K562 (cell line): ENCODE data around the gene DUOXA2. TPM values are rescaled to one million over a fixed set of nuclear protein-coding genes. Genes with fewer than 3 reads are reported as not detected.

Experiments
- ATAC-seq: fragments of 200-7000 bp; cut with Tn5 transposase; 3 replicates; pipeline ENCODE4 v1.9.1; 2020; ENCODE audit warnings: moderate library complexity
- BruUV-seq: library from RNA; stranded (reverse); fragments of 400-500 nt; replicated peaks from 2 replicates; lab custom pipeline; 2021; lab: Mats Ljungman, UMichigan
- CTCF ChIA-PET: fragments of 300-600 bp; formaldehyde crosslinking; extraction: SDS; loops from one replicate; lab custom pipeline; 2021; ENCODE audit warnings: low intra/inter-chr PET ratio; lab: Yijun Ruan, JAX
- POLR2A ChIA-PET: fragments of 300-600, 350-650 bp; sonication (Branson Sonifier 250); formaldehyde crosslinking; extraction: SDS; loops from one replicate; lab custom pipeline; 2021; ENCODE audit warnings: antibody characterized with exemption, inconsistent platforms; lab: Yijun Ruan, JAX
- DNase-seq, 4 experiments: peaks; one replicate each; pipeline versions ENCODE4 v3.0.0 to v3.0.0-alpha.2; 2011 to 2018; ENCODE audit warnings: low spot score in 3 of 4, mixed read lengths in 3 of 4; ENCODE audit errors: extremely low read depth in 1 of 4
- FAIRE-seq: peaks from 2 replicates; lab custom pipeline; 2011; peaks lifted over from hg19 to GRCh38; lab: Jason Lieb, UNC
- H2AFZ ChIP-seq: 2 replicates; pipeline ENCODE4 v1.6.0; 2011; ENCODE audit warnings: low read depth, low read length, control low read depth, inconsistent platforms
- H3K27ac ChIP-seq: fragments of 200-600 bp; 3 replicates; pipeline ENCODE4 v1.8.0; 2011; ENCODE audit warnings: low read depth, mild to moderate bottlenecking, control low read depth, inconsistent platforms, low read length, moderate library complexity, mixed read lengths; ENCODE audit errors: extremely low read depth
- H3K27me3 ChIP-seq, 2 experiments: fragments of 300-600 bp in 1 of 2; 2 replicates in 1 of 2; 3 replicates in 1 of 2; pipeline versions ENCODE4 v1.6.0 to v1.8.0; 2011; ENCODE audit warnings: inconsistent platforms in 2 of 2, low read length in 2 of 2, mild to moderate bottlenecking in 1 of 2, mixed read lengths in 1 of 2, moderate library complexity in 1 of 2; ENCODE audit not compliant: control insufficient read depth in 2 of 2, insufficient read depth in 2 of 2
- H3K36me3 ChIP-seq: fragments of 300-600 bp; 3 replicates; pipeline ENCODE4 v1.8.0; 2011; ENCODE audit warnings: mild to moderate bottlenecking, low read length, inconsistent platforms; ENCODE audit not compliant: control insufficient read depth, insufficient read depth
- H3K4me1 ChIP-seq, 2 experiments: fragments of 200-600 bp in 1 of 2; replicated peaks in 1 of 2; 2 replicates in 1 of 2; 3 replicates in 1 of 2; pipeline versions ENCODE4 v1.5.1 to v1.8.0; 2011; ENCODE audit warnings: inconsistent platforms in 2 of 2, low read length in 2 of 2, mild to moderate bottlenecking in 1 of 2, mixed read lengths in 1 of 2, moderate library complexity in 1 of 2; ENCODE audit not compliant: control insufficient read depth in 2 of 2, insufficient read depth in 2 of 2
- H3K4me2 ChIP-seq: 2 replicates; pipeline ENCODE4 v1.6.1; 2011; ENCODE audit warnings: low read length, control low read depth, inconsistent platforms, mixed read lengths; ENCODE audit not compliant: insufficient read depth
- H3K4me3 ChIP-seq: fragments of 200-600 bp; sonication (generic), shearing (Covaris generic); 2 replicates; pipeline ENCODE4 v1.5.1; 2016; ENCODE audit warnings: control low read depth, inconsistent platforms
- H3K79me2 ChIP-seq: fragments of 200-600 bp; 3 replicates; pipeline ENCODE4 v1.8.0; 2011; ENCODE audit warnings: low read length, inconsistent platforms; ENCODE audit not compliant: control insufficient read depth, insufficient read depth
- H3K9ac ChIP-seq, 2 experiments: 2 replicates each; pipeline versions ENCODE4 v1.6.0 to v1.6.1; 2011; ENCODE audit warnings: low read depth in 2 of 2, low read length in 2 of 2, control low read depth in 1 of 2, inconsistent platforms in 1 of 2, mild to moderate bottlenecking in 1 of 2, mixed read lengths in 1 of 2; ENCODE audit not compliant: insufficient read depth in 1 of 2
- H3K9me1 ChIP-seq: one replicate; pipeline ENCODE4 v1.6.0; 2011; ENCODE audit warnings: inconsistent platforms, mild to moderate bottlenecking, low read length, moderate library complexity; ENCODE audit not compliant: control insufficient read depth, insufficient read depth
- H3K9me3 ChIP-seq: replicated peaks from 2 replicates; pipeline ENCODE4 v1.5.1; 2011; ENCODE audit warnings: low read depth, low read length, inconsistent platforms; ENCODE audit not compliant: control insufficient read depth, insufficient read depth
- H4K20me1 ChIP-seq: replicated peaks from 2 replicates; pipeline ENCODE4 v1.6.1; 2011; ENCODE audit warnings: low read length, inconsistent platforms, mixed read lengths; ENCODE audit not compliant: control insufficient read depth, insufficient read depth
- ARID2 ChIP-seq: fragments of 450-650 bp; IDR thresholded peaks from 2 replicates; pipeline ENCODE4 v1.6.1; 2017; ENCODE audit warnings: antibody characterized with exemption, mild to moderate bottlenecking
- BDP1 ChIP-seq: IDR thresholded peaks from 3 replicates; pipeline ENCODE4 v1.6.1; 2011; ENCODE audit not compliant: insufficient read length, insufficient read depth
- CEBPG ChIP-seq, 3 experiments: fragments of 200-800 bp in 1 of 3; sonication (Bioruptor generic) in 1 of 3; sonication (generic) in 1 of 3; formaldehyde crosslinking in 1 of 3; IDR thresholded peaks in 2 of 3; conservative IDR thresholded peaks in 1 of 3; 2 replicates each; pipeline versions ENCODE4 v1.6.1 to v1.8.0; 2016 to 2022; ENCODE audit warnings: missing compliant biosample characterization in 2 of 3, missing genetic modification characterization in 2 of 3, mild to moderate bottlenecking in 1 of 3, missing genetic modification reagents in 1 of 3
- FOXK1 ChIP-seq: sonication (generic); formaldehyde crosslinking; IDR thresholded peaks from 2 replicates; pipeline ENCODE4 v1.8.0; 2022; ENCODE audit warnings: missing genetic modification reagents, mild to moderate bottlenecking, borderline replicate concordance
- GATA2 ChIP-seq: sonication (generic); formaldehyde crosslinking; IDR thresholded peaks from 2 replicates; pipeline ENCODE4 v1.4.0; 2020; ENCODE audit warnings: mild to moderate bottlenecking, missing genetic modification reagents
- HDGF ChIP-seq: fragments of 450-650 bp; IDR thresholded peaks from 2 replicates; pipeline ENCODE4 v1.6.1; 2016
- KDM1A ChIP-seq, 2 experiments: fragments of 450-650 bp; IDR thresholded peaks; 2 replicates each; pipeline ENCODE4 v1.6.1; 2016; ENCODE audit warnings: mild to moderate bottlenecking in 2 of 2
- KDM4B ChIP-seq, 2 experiments: fragments of 450-650 bp in 1 of 2; sonication (generic) in 1 of 2; IDR thresholded peaks; 2 replicates each; pipeline ENCODE4 v1.6.1; 2016 to 2017; ENCODE audit warnings: borderline replicate concordance in 2 of 2, antibody characterized with exemption in 1 of 2, low read depth in 1 of 2, mild to moderate bottlenecking in 1 of 2
- MTA1 ChIP-seq: fragments of 450-650 bp; IDR thresholded peaks from 2 replicates; pipeline ENCODE4 v1.6.1; 2017; ENCODE audit warnings: borderline replicate concordance
- MTA3 ChIP-seq: fragments of 450-650 bp; formaldehyde crosslinking; IDR thresholded peaks from 2 replicates; pipeline ENCODE4 v1.6.1; 2017; ENCODE audit warnings: mild to moderate bottlenecking, borderline replicate concordance
- MYNN ChIP-seq, 2 experiments: sonication (generic); formaldehyde crosslinking in 1 of 2; IDR thresholded peaks; 2 replicates each; pipeline versions ENCODE4 v1.5.0 to v1.6.1; 2016 to 2020; ENCODE audit warnings: antibody characterized with exemption in 1 of 2, missing genetic modification reagents in 1 of 2
- PHB2 ChIP-seq: fragments of 450-650 bp; IDR thresholded peaks from 2 replicates; pipeline ENCODE4 v1.6.1; 2017; ENCODE audit warnings: low read depth
- RAD21 ChIP-seq, 2 experiments: fragments of 250-450 bp in 1 of 2; fragments of 450-650 bp in 1 of 2; sonication (Bioruptor Pico) in 1 of 2; formaldehyde crosslinking in 1 of 2; IDR thresholded peaks in 1 of 2; conservative IDR thresholded peaks in 1 of 2; 2 replicates each; pipeline versions ENCODE4 v1.4.0 to v1.8.0; 2020 to 2022; ENCODE audit warnings: mild to moderate bottlenecking in 2 of 2, moderate library complexity in 1 of 2
- RBM39 ChIP-seq: fragments of 200-400 bp; formaldehyde crosslinking; optimal IDR thresholded peaks from 2 replicates; pipeline ENCODE3; 2018; ENCODE audit warnings: low read depth, low read length
- SNIP1 ChIP-seq: fragments of 450-650 bp; IDR thresholded peaks from 2 replicates; pipeline ENCODE4 v1.7.1; 2017; ENCODE audit warnings: low read depth, mild to moderate bottlenecking
- SP1 ChIP-seq: sonication (generic); formaldehyde crosslinking; IDR thresholded peaks from 2 replicates; pipeline ENCODE4 v1.8.1; 2022; ENCODE audit warnings: mild to moderate bottlenecking, missing genetic modification reagents
- ZNF408 ChIP-seq: fragments of 250-450 bp; sonication (Bioruptor Pico); IDR thresholded peaks from 2 replicates; pipeline ENCODE4 v1.4.0; 2020; ENCODE audit warnings: low read depth, mild to moderate bottlenecking, moderate library complexity
- ZNF764 ChIP-seq: fragments of 250-450 bp; sonication (Bioruptor Pico); IDR thresholded peaks from 2 replicates; pipeline ENCODE4 v1.4.0; 2020; ENCODE audit warnings: low read depth, mild to moderate bottlenecking, moderate library complexity
- WGBS: fragments of 100-300 bp; shearing (Covaris generic); methylation state at CpG from one replicate; pipeline ENCODE4 v1.1.6; 2016; ENCODE audit warnings: low coverage, mixed read lengths; ENCODE audit not compliant: insufficient coverage; ENCODE audit errors: missing lambda C conversion rate; 5-methylcytosine and 5-hydroxymethylcytosine counted together
- in situ Hi-C: fragments of 300-500 bp; cut with MboI; formaldehyde crosslinking; loops from 4 replicates; pipeline ENCODE4 v1.15.0; 2018; ENCODE audit warnings: inconsistent platforms, mixed read lengths
- intact Hi-C: fragments of 100-400 bp; cut with micrococcal nuclease; formaldehyde crosslinking; loops from 2 replicates; pipeline ENCODE4 v1.14.2; 2022
- polyA plus RNA-seq, 8 experiments: library from polyadenylated mRNA; depleted of rRNA in 4 of 8; stranded (reverse) in 5 of 8; unstranded in 3 of 8; fragments of >200 nt; fragmentation: Nextera tagmentation in 2 of 8; fragmentation: Illumina TruSeq in 1 of 8; extraction: Ambion mirVana in 2 of 8; extraction: Trizol in 1 of 8; gene quantifications; 2 replicates each; pipeline versions ENCODE4 v1.2.1 to v1.2.3, GENCODE V29; 2011 to 2014; ENCODE audit warnings: inconsistent platforms in 1 of 8, missing spikeins in 1 of 8
- total RNA-seq, 7 experiments: library from RNA; depleted of rRNA in 6 of 7; stranded (reverse); fragments of >200 nt in 6 of 7; fragmentation: Illumina TruSeq in 2 of 7; extraction: Trizol in 2 of 7; gene quantifications; 2 replicates each; pipeline versions ENCODE4 v1.2.1 to v1.2.3, GENCODE V29; 2011 to 2021; ENCODE audit warnings: low replicate concordance in 1 of 7
- TF ChIP-seq, protein P1 (sequence below), 2 experiments: fragments of 250-450 bp in 1 of 2; fragments of 450-650 bp in 1 of 2; sonication (Bioruptor Pico) in 1 of 2; IDR thresholded peaks; 2 replicates each; pipeline versions ENCODE4 v1.6.1 to v1.8.0; 2016 to 2021; ENCODE audit warnings: mild to moderate bottlenecking in 2 of 2, moderate library complexity in 2 of 2, missing compliant biosample characterization in 1 of 2, missing genetic modification characterization in 1 of 2
- TF ChIP-seq, protein P2 (sequence below): fragments of 250-450 bp; sonication (Bioruptor Pico); IDR thresholded peaks from 2 replicates; pipeline ENCODE4 v1.4.0; 2020; ENCODE audit warnings: borderline replicate concordance

The DUOXA2 gene
- total and polyA plus RNA-seq, 9 of the 15 experiments (the other 6 are each of a cell fraction or from before 2014, with no cell fraction given): not detected

DNA sequence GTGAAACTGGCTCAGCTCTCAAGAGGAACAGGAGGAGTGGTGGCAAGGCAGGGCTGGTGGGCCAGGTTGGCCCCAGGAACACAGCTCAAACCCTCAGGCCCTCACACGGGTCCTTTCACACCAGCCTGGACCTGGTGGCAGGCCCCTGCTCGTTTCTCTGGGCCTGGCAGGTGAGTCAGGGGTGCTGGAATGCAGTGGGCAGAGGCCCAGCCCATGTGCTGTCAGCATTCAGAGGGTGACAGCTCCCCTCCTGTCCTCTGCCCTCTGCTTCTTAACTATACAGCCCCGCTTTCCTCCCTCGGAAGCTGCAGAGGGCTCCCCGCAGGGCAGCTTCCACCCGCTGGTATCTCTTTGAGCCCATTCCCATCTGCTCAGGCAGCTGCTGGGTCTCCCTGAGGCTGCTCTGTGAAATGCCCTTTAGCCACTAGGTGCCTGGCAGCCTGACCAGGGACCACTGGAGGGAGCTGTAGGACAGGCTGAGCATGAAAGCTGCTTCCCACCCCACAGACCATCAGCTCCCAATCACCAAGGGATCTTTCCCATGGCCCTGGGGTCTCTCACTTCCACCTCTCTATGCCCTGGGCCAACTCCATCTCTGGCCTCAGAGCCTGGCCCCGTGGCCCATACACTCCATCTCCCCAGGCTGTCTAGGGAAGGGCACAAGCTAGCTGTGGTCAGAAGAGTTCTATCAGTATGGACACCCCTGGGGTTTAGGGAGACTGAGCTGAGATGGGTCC is 48.8 kb downstream of the DUOXA2 start:
- H3K9me3 ChIP-seq: no peaks in the 10 kb centered on the region
- no peak overlapping the region for H2AFZ ChIP-seq
- no peak overlapping the region for H3K27ac ChIP-seq
- H3K4me3 ChIP-seq: no peak overlapping the region
- no peaks in the 10 kb centered on the region for H3K27me3 ChIP-seq
- in situ Hi-C loops: no loop called here
- peaks cover 3% of the 10 kb centered on the region; the same call in 1 of the 3 replicates for H3K79me2 ChIP-seq
- ChIA-PET POLR2A (interaction anchor here (0.9 to 1.8 kb wide), 8 partner anchors 13 to 55 kb away, joined by 3 to 6 read pairs (median 3); no protein-coding TSS in a partner anchor), CTCF (interaction anchor here (0.6 to 4.3 kb wide), 2 partner anchors 113 to 295 kb away, joined by 3 to 48 read pairs; no protein-coding TSS in a partner anchor)
- ATAC-seq: peak; percentile 81
- intact Hi-C loops: loop anchor here (1.0 to 10.0 kb wide), 6 partner anchors 35 to 452 kb away; a partner anchor contains a TSS
- no peaks in the 10 kb centered on the region for H3K9me1 ChIP-seq
- H4K20me1 ChIP-seq: peaks cover 5% of the 10 kb centered on the region; the same call in 1 of the 2 replicates
- no peak overlapping the region for H3K4me2 ChIP-seq
- H3K9ac ChIP-seq: no peak overlapping the region
- peaks cover 9 to 29% of the 10 kb centered on the region in 2 experiments; a peak in 4 of 5 replicates for H3K4me1 ChIP-seq
- FAIRE-seq: peak; percentile 98
- no peaks in the 10 kb centered on the region for H3K36me3 ChIP-seq
- 0% methylated on average over 7 of the region's 7 CpGs for WGBS
- BruUV-seq: no TSS peak
- peak; percentile 82 to 87 (median 84) for DNase-seq
- TF ChIP-seq ZNF764 (CRISPR knock-in tag): no peak
- TF ChIP-seq SP1 (CRISPR knock-in tag): no peak
- TF ChIP-seq, protein P1, sequence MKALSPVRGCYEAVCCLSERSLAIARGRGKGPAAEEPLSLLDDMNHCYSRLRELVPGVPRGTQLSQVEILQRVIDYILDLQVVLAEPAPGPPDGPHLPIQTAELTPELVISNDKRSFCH (CRISPR knock-in tag; IDR thresholded peaks at IDR 0.05): no peak
- TF ChIP-seq, protein P1 (tag; IDR thresholded peaks at IDR 0.05): no peak
- TF ChIP-seq RAD21 (CRISPR knock-in tag; conservative IDR thresholded peaks at IDR 0.05 in 1 of 2, IDR thresholded peaks at IDR 0.05 in 1 of 2): peak; percentile 87 to 92
- peak; percentile 55; the same call in 1 of the 2 replicates for TF ChIP-seq HDGF
- TF ChIP-seq, protein P2, sequence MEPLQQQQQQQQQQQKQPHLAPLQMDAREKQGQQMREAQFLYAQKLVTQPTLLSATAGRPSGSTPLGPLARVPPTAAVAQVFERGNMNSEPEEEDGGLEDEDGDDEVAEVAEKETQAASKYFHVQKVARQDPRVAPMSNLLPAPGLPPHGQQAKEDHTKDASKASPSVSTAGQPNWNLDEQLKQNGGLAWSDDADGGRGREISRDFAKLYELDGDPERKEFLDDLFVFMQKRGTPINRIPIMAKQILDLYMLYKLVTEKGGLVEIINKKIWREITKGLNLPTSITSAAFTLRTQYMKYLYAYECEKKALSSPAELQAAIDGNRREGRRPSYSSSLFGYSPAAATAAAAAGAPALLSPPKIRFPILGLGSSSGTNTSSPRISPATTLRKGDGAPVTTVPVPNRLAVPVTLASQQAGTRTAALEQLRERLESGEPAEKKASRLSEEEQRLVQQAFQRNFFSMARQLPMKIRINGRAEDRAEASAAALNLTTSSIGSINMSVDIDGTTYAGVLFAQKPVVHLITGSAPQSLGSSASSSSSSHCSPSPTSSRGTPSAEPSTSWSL: no peak
- no peak for TF ChIP-seq PHB2
- TF ChIP-seq KDM1A (IDR thresholded peaks at IDR 0.05): no peak
- peak; percentile 59; the same call in 1 of the 2 replicates for TF ChIP-seq ARID2
- TF ChIP-seq CEBPG (CRISPR knock-in tag; IDR thresholded peaks at IDR 0.05): no peak
- no peak for TF ChIP-seq CEBPG (tag; conservative IDR thresholded peaks at IDR 0.05 in 1 of 2, IDR thresholded peaks at IDR 0.05 in 1 of 2)
- TF ChIP-seq BDP1: no peak
- TF ChIP-seq SNIP1: no peak
- TF ChIP-seq MTA1: no peak
- no peak for TF ChIP-seq KDM4B (IDR thresholded peaks at IDR 0.05; ENCODE audit: borderline replicate concordance in 2 of 2, low read depth in 1 of 2)
- no peak for TF ChIP-seq ZNF408 (CRISPR knock-in tag)
- TF ChIP-seq RBM39: no peak
- no peak for TF ChIP-seq FOXK1
- peak; percentile 30; the same call in 1 of the 2 replicates for TF ChIP-seq MYNN (IDR thresholded peaks at IDR 0.05)
- no peak for TF ChIP-seq MYNN (CRISPR knock-in tag; IDR thresholded peaks at IDR 0.05)
- 0 out of 2 replicates have a peak, but pooled peaks have one; percentile 14 for TF ChIP-seq MTA3
- 0 out of 2 replicates have a peak, but pooled peaks have one; percentile 15 for TF ChIP-seq GATA2 (CRISPR knock-in tag)
